HEK293 (cell line): Measurements from ENCODE around the gene PPP6R3.

ENCODE experiments used
- CTCF ChIA-PET: fragments of 350-600 bp; formaldehyde crosslinking; extraction: SDS; loops from one replicate; lab custom pipeline; 2021; ENCODE audit warnings: antibody characterized with exemption; lab: Yijun Ruan, JAX
- POLR2A ChIA-PET: fragments of 300-600 bp; formaldehyde crosslinking; extraction: SDS; loops from one replicate; lab custom pipeline; 2020; ENCODE audit warnings: antibody characterized with exemption, inconsistent platforms; lab: Yijun Ruan, JAX
- H3K27ac ChIP-seq: fragments of 200-500 bp; sonication (Bioruptor generic); 2 replicates; pipeline ENCODE4 v1.5.1; 2014; ENCODE audit warnings: low read depth, low read length, control low read depth, inconsistent platforms; ENCODE audit errors: extremely low read depth
- H3K36me3 ChIP-seq, 2 experiments: fragments of 200-500 bp in 1 of 2; sonication (Bioruptor generic) in 1 of 2; 1 replicate in 1 of 2; 2 replicates in 1 of 2; pipeline ENCODE4 v1.5.1; 2014 to 2017; ENCODE audit warnings: inconsistent platforms in 2 of 2, low read length in 2 of 2; ENCODE audit not compliant: control insufficient read depth in 2 of 2, insufficient read depth in 1 of 2
- H3K4me1 ChIP-seq: fragments of 200-500 bp; sonication (Bioruptor generic); 2 replicates; pipeline ENCODE4 v1.5.1; 2014; ENCODE audit warnings: mild to moderate bottlenecking, low read length, inconsistent platforms; ENCODE audit not compliant: control insufficient read depth, insufficient read depth
- H3K4me3 ChIP-seq: 2 replicates; pipeline ENCODE4 v1.5.1; 2011; ENCODE audit warnings: low read depth, mild to moderate bottlenecking, control low read depth, low read length, moderate library complexity
- H3K9me3 ChIP-seq: fragments of 200-500 bp; sonication (Bioruptor generic); 2 replicates; pipeline ENCODE4 v1.5.1; 2014; ENCODE audit warnings: low read depth, low read length, inconsistent platforms; ENCODE audit not compliant: control insufficient read depth, insufficient read depth
- GFI1B ChIP-seq: fragments of 450-650 bp; formaldehyde crosslinking; IDR thresholded peaks from 2 replicates; pipeline ENCODE4 v1.5.1; 2016; ENCODE audit warnings: missing biosample characterization, missing genetic modification characterization
- HOXD13 ChIP-seq: sonication (generic); formaldehyde crosslinking; IDR thresholded peaks from 2 replicates; pipeline ENCODE4 v1.8.0; 2022; ENCODE audit warnings: missing genetic modification reagents, borderline replicate concordance
- MYNN ChIP-seq: fragments of 450-650 bp; formaldehyde crosslinking; IDR thresholded peaks from 2 replicates; pipeline ENCODE4 v1.5.1; 2016; ENCODE audit warnings: missing biosample characterization, missing genetic modification characterization, borderline replicate concordance
- SCRT2 ChIP-seq: fragments of 450-650 bp; formaldehyde crosslinking; IDR thresholded peaks from 2 replicates; pipeline ENCODE4 v1.5.1; 2016; ENCODE audit warnings: missing biosample characterization, missing genetic modification characterization
- TRIM28 ChIP-seq: IDR thresholded peaks from 2 replicates; pipeline ENCODE4 v1.6.1; 2011; ENCODE audit warnings: low read length, control low read depth, borderline replicate concordance
- ZBTB48 ChIP-seq: fragments of 450-650 bp; formaldehyde crosslinking; IDR thresholded peaks from 2 replicates; pipeline ENCODE4 v1.5.1; 2016; ENCODE audit warnings: missing biosample characterization, missing genetic modification characterization
- ZEB2 ChIP-seq: fragments of 450-650 bp; formaldehyde crosslinking; IDR thresholded peaks from 2 replicates; pipeline ENCODE4 v1.5.1; 2016; ENCODE audit warnings: missing biosample characterization, missing genetic modification characterization
- ZFP41 ChIP-seq: fragments of 450-650 bp; formaldehyde crosslinking; IDR thresholded peaks from 2 replicates; pipeline ENCODE4 v1.5.1; 2016; ENCODE audit warnings: missing biosample characterization, missing genetic modification characterization, borderline replicate concordance
- ZFP69B ChIP-seq: fragments of 450-650 bp; formaldehyde crosslinking; IDR thresholded peaks from 2 replicates; pipeline ENCODE4 v1.5.1; 2016; ENCODE audit warnings: missing biosample characterization, missing genetic modification characterization
- ZNF155 ChIP-seq: fragments of 450-650 bp; formaldehyde crosslinking; IDR thresholded peaks from 2 replicates; pipeline ENCODE4 v1.5.1; 2016; ENCODE audit warnings: missing biosample characterization, missing genetic modification characterization
- ZNF202 ChIP-seq: fragments of 450-650 bp; formaldehyde crosslinking; IDR thresholded peaks from 2 replicates; pipeline ENCODE4 v1.5.1; 2016; ENCODE audit warnings: missing biosample characterization, missing genetic modification characterization, borderline replicate concordance
- ZNF214 ChIP-seq: fragments of 450-650 bp; formaldehyde crosslinking; IDR thresholded peaks from 2 replicates; pipeline ENCODE4 v1.5.1; 2017; ENCODE audit warnings: missing biosample characterization, mild to moderate bottlenecking, missing genetic modification characterization, borderline replicate concordance
- ZNF280D ChIP-seq: fragments of 450-650 bp; formaldehyde crosslinking; IDR thresholded peaks from 2 replicates; pipeline ENCODE4 v1.5.1; 2016; ENCODE audit warnings: missing biosample characterization, missing genetic modification characterization
- ZNF391 ChIP-seq: fragments of 450-650 bp; formaldehyde crosslinking; IDR thresholded peaks from 2 replicates; pipeline ENCODE4 v1.5.1; 2016; ENCODE audit warnings: low read depth, missing biosample characterization, missing genetic modification characterization, borderline replicate concordance
- ZNF555 ChIP-seq: fragments of 450-650 bp; formaldehyde crosslinking; conservative IDR thresholded peaks from 2 replicates; pipeline ENCODE4 v1.5.1; 2017; ENCODE audit warnings: missing biosample characterization, mild to moderate bottlenecking, missing genetic modification characterization, inconsistent platforms
- ZNF580 ChIP-seq: fragments of 450-650 bp; formaldehyde crosslinking; IDR thresholded peaks from 2 replicates; pipeline ENCODE4 v1.5.1; 2016; ENCODE audit warnings: missing biosample characterization, missing genetic modification characterization
- ZNF76 ChIP-seq: fragments of 450-650 bp; formaldehyde crosslinking; IDR thresholded peaks from 2 replicates; pipeline ENCODE4; 2016; ENCODE audit warnings: low read depth, missing biosample characterization, missing genetic modification characterization, borderline replicate concordance
- TF ChIP-seq, protein P1 (sequence below): fragments of 450-650 bp; formaldehyde crosslinking; IDR thresholded peaks from 2 replicates; pipeline ENCODE4 v1.5.1; 2016; ENCODE audit warnings: missing biosample characterization, missing genetic modification characterization
- TF ChIP-seq, protein P2 (sequence below): fragments of 450-650 bp; formaldehyde crosslinking; IDR thresholded peaks from 2 replicates; pipeline ENCODE4 v1.5.1; 2016; ENCODE audit warnings: missing biosample characterization, missing genetic modification characterization

The PPP6R3 gene

DNA sequence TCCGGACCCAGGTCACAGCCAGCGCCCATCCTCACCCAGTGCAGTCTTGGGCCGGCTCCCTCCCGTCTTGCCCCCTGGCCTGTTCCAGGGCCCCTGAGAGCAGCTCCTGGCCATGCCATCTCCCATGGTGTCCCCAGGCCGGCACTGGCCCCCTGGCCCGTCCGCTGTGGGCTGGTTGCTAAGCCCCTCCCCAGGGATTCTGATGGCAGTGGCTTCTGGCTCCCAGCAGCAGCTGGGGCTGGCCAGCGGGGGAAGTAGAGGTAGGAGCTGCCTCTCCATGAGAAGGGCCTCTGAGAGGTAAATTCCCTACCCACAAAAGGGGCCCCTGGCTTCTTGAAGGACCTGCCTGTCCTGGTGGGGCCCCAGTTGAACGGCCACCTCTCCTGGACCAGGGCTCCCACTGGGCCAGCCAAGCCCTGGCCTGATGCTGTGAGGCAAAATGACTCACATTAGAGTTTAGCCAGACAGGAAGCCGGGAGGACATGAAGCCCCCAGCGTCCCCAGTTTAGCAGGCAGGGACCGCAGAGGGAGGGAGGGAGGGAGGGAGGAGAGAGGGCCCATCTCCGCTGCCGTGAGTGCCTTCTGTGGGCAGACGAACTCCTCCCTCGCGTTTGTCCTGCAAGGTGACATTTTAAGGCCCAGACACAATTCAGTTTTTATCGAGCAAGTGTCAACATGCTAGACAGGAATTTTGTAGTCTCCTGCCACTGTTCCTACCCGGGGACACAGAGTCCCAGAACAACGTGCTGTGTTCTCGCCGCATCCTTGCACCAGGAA is 190.8 kb downstream of the PPP6R3 start:
- Histone ChIP-seq H3K4me1 (no peaks in the 10 kb centered on the region), H3K4me3 (no peak overlapping the region), H3K27ac (no peak overlapping the region), H3K36me3 (no peaks in the 10 kb centered on the region), H3K9me3 (no peaks in the 10 kb centered on the region)
- POLR2A ChIA-PET = no interaction called here
- no peak for TF ChIP-seq ZNF155 (tag by site-specific recombination)
- CTCF ChIA-PET = no interaction called here

DNA sequence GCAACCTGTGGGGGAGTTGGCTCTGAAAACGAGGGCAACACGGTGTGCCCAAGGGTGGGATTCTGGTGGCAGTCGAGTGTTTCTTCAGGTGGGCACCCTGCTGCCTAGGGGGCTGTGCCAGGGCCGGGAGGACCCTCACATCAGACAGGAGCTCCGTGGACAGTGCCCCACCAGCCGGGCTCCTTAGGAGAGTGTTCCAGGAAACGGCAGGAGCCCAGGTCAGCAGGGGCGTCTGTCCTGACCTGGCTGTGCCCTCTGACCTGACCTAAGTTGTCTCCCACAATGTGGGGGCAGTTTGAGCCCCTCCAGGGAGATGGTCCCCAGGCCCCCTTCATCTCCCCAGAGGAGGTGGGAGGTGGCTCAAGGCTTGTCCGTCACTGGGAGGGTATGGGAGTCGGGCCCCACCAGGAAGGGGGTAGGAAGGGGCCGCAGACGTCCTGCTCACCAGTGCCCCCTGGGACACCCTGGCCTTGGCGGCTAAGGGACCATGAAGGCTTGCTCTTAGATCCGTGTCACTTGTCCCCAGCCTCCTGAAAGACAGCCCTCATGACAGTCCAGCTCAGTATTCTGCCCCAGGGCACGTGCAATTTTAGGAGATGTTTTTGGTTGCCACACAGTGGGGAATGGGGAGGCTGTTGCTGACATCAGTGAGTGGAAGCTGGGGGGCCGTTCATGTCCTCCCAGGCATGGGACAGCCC is 191.6 kb downstream of the PPP6R3 start:
- H3K4me3 ChIP-seq = no peak overlapping the region
- TF ChIP-seq ZNF555 (tag by site-specific recombination) (no peak), ZNF580 (no peak), SCRT2 (tag by site-specific recombination) (no peak), ZNF280D (no peak), ZNF202 (tag by site-specific recombination) (no peak), HOXD13 (CRISPR knock-in tag) (no peak), ZNF76 (tag by site-specific recombination) (no peak), MYNN (tag by site-specific recombination) (no peak)
- TF ChIP-seq, protein P1, sequence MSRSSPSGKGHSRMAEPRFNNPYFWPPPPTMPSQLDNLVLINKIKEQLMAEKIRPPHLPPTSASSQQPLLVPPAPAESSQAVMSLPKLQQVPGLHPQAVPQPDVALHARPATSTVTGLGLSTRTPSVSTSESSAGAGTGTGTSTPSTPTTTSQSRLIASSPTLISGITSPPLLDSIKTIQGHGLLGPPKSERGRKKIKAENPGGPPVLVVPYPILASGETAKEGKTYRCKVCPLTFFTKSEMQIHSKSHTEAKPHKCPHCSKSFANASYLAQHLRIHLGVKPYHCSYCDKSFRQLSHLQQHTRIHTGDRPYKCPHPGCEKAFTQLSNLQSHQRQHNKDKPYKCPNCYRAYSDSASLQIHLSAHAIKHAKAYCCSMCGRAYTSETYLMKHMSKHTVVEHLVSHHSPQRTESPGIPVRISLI (tag by site-specific recombination) = no peak
- H3K36me3 ChIP-seq = no peaks in the 10 kb centered on the region
- CTCF ChIA-PET = no interaction called here
- POLR2A ChIA-PET = no interaction called here
- no peak overlapping the region for H3K27ac ChIP-seq
- H3K9me3 ChIP-seq = no peaks in the 10 kb centered on the region
- H3K4me1 ChIP-seq = no peaks in the 10 kb centered on the region

GRCh38 chr11:68652683-68653156 is 192.2 kb downstream of the PPP6R3 start:
- Histone ChIP-seq H3K9me3 (no peaks in the 10 kb centered on the region), H3K4me3 (no peak overlapping the region), H3K27ac (no peak overlapping the region), H3K4me1 (no peaks in the 10 kb centered on the region), H3K36me3 (no peaks in the 10 kb centered on the region)
- POLR2A ChIA-PET = no interaction called here
- TF ChIP-seq ZNF214 (tag by site-specific recombination) (no peak), ZNF391 (tag by site-specific recombination) (no peak), TRIM28 (no peak), ZFP41 (tag by site-specific recombination) (no peak), ZFP69B (tag by site-specific recombination) (no peak), GFI1B (tag by site-specific recombination) (no peak), ZBTB48 (tag by site-specific recombination) (no peak), ZEB2 (tag by site-specific recombination) (no peak), ZNF155 (tag by site-specific recombination) (no peak), ZNF555 (tag by site-specific recombination) (no peak)
- TF ChIP-seq, protein P2, sequence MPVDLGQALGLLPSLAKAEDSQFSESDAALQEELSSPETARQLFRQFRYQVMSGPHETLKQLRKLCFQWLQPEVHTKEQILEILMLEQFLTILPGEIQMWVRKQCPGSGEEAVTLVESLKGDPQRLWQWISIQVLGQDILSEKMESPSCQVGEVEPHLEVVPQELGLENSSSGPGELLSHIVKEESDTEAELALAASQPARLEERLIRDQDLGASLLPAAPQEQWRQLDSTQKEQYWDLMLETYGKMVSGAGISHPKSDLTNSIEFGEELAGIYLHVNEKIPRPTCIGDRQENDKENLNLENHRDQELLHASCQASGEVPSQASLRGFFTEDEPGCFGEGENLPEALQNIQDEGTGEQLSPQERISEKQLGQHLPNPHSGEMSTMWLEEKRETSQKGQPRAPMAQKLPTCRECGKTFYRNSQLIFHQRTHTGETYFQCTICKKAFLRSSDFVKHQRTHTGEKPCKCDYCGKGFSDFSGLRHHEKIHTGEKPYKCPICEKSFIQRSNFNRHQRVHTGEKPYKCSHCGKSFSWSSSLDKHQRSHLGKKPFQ (tag by site-specific recombination) = no peak
- CTCF ChIA-PET = no interaction called here
